ENCODE results near the gene SLC12A3. TPM values are rescaled to one million over a fixed set of nuclear protein-coding genes. Genes with fewer than 3 reads are reported as not detected.

The SLC12A3 gene
- total and polyA plus RNA-seq, 2 of the 8 experiments (the other 6 are each of a cell fraction or from before 2014, with no cell fraction given): not detected

- TF ChIP-seq CTCF (IDR thresholded peaks at IDR 0.05; ENCODE audit: control extremely low read depth in 1 of 3, insufficient read depth in 1 of 3, low read depth in 1 of 3, low read length in 3 of 3) (no peak), RFX5 (IDR thresholded peaks at IDR 0.05; ENCODE audit: borderline replicate concordance, low read depth, low read length) (no peak), SIRT6 (IDR thresholded peaks at IDR 0.05; ENCODE audit: low read length) (no peak), GABPA (IDR thresholded peaks at IDR 0.05; ENCODE audit: borderline replicate concordance, insufficient read depth, low read length) (no peak), SP1 (IDR thresholded peaks at IDR 0.05; ENCODE audit: low read depth, low read length) (no peak)
Measured at GRCh38 chr16:56847173-56847910, 17.7 kb upstream of the SLC12A3 start (continued).

All from H1 (cell line).